ENCODE results near the gene ETS1.

DNA sequence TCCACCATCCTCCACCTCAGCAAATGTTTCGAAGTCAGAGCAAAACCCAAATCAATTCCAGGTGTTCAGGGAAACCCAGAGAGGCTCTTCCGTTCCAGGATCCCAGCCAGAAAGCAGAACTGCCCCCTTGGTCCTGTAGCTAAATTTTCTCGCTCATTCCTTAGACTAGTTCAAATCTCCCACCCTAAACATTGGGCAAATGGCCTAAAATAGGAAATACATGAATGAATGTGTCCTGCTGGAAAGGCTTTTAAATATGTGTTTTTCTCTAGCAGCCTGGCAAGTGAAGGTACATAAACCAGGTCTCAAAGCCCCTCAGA, 89.6 kb downstream of the ETS1 start:
- TF ChIP-seq EP300 (IDR thresholded peaks at IDR 0.05; ENCODE audit: borderline replicate concordance), result no peak
- no peak for TF ChIP-seq USF1 (IDR thresholded peaks at IDR 0.05)
- no peak for TF ChIP-seq YY1 (IDR thresholded peaks at IDR 0.05; ENCODE audit: low read depth)
- TF ChIP-seq TEAD4 (IDR thresholded peaks at IDR 0.05), result no peak
- no peak for TF ChIP-seq FOXM1 (IDR thresholded peaks at IDR 0.05; ENCODE audit: borderline replicate concordance, low read depth)

All from Ishikawa (cell line).